Measurements from ENCODE around the gene MAGI2. TPM values are rescaled to one million over a fixed set of nuclear protein-coding genes. Genes with fewer than 3 reads are reported as not detected.

Gene MAGI2
- total RNA-seq, 1 experiment from 2014 or later: 14.3 TPM

DNA sequence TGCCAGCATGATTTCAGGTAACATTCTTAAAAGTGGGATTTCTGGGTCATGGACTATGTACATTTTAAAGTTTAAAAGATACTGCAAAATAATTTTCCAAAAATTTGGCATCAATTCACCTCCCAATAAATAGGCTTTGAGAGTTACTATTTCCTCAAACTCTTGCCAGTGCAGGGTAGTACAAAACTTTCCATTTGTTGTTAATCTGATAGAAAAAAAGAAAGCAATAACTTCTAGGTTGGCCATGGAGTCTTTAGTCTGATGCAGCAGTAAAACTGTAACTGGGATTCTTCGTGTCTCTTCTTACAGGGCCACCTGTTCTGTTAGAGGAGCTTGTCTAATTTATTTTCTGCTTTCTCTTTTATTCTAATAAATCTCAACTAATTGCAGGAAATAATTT lies 241.1 kb downstream of the MAGI2 start:
- Histone ChIP-seq H4K5ac (ENCODE audit: insufficient read length, low read depth, low read length) (no peak overlapping the region), H2BK20ac (ENCODE audit: low read depth, low read length, poor library complexity, severe bottlenecking) (no peak overlapping the region)
- DNase-seq: no peak

More for the DNA sequence above, 241.1 kb downstream of the MAGI2 start:
- H3K27me3 Mint-ChIP-seq (ENCODE audit: low read depth): no peaks in the 10 kb centered on the region; the same call in 1 of the 2 replicates
- peaks cover 3 to 5% of the 10 kb centered on the region in 2 experiments; a peak in 2 of 4 replicates for H3K4me1 Mint-ChIP-seq
- no peak overlapping the region for H3K27ac Mint-ChIP-seq
- Histone ChIP-seq H3K9me3 (ENCODE audit: control insufficient read depth, low read depth, low read length) (no peaks in the 10 kb centered on the region), H2AFZ (ENCODE audit: low read length) (no peak overlapping the region), H3K9ac (ENCODE audit: extremely low read depth, insufficient read length, low read length) (no peak overlapping the region), H2BK5ac (ENCODE audit: insufficient read length, low read length) (no peak overlapping the region), H2BK120ac (ENCODE audit: low read depth, low read length, poor library complexity, severe bottlenecking) (no peak overlapping the region), H2AK5ac (ENCODE audit: insufficient read length, low read length) (no peak overlapping the region), H4K91ac (ENCODE audit: insufficient read length, low read depth, low read length) (no peak overlapping the region), H4K8ac (replicated peaks; ENCODE audit: insufficient read length, low read depth, low read length) (no peak overlapping the region), H3K4me2 (ENCODE audit: insufficient read depth, insufficient read length, low read length) (no peak overlapping the region), H3K79me2 (ENCODE audit: insufficient read depth, low read length) (no peaks in the 10 kb centered on the region), H3K4me1 (ENCODE audit: insufficient read depth, low read length) (no peaks in the 10 kb centered on the region), H3K14ac (ENCODE audit: insufficient read depth, low read length) (no peak overlapping the region), H3K27ac (ENCODE audit: insufficient read length, low read depth, low read length) (no peak overlapping the region), H3K27me3 (ENCODE audit: insufficient read depth, low read length) (no peaks in the 10 kb centered on the region), H3K79me1 (ENCODE audit: insufficient read depth, low read depth, low read length, poor library complexity, severe bottlenecking) (no peaks in the 10 kb centered on the region), H3K56ac (ENCODE audit: insufficient read length, low read depth, low read length) (no peak overlapping the region), H3T11ph (ENCODE audit: low read length) (no peak overlapping the region), H3K23ac (ENCODE audit: insufficient read length, low read depth, low read length) (no peak overlapping the region), H3K23me2 (ENCODE audit: insufficient read length, low read depth, low read length, poor library complexity, severe bottlenecking) (no peaks in the 10 kb centered on the region), H2BK15ac (ENCODE audit: low read depth, low read length) (no peak overlapping the region), H3K18ac (ENCODE audit: insufficient read length, low read depth, low read length) (no peak overlapping the region), H3K4ac (ENCODE audit: low read depth, low read length) (no peak overlapping the region), H4K20me1 (ENCODE audit: control insufficient read depth, insufficient read depth, insufficient read length) (no peaks in the 10 kb centered on the region), H2BK12ac (ENCODE audit: insufficient read length, low read depth, low read length) (no peak overlapping the region)
- H3K9me3 Mint-ChIP-seq: no peaks in the 10 kb centered on the region
- TF ChIP-seq, protein P1, sequence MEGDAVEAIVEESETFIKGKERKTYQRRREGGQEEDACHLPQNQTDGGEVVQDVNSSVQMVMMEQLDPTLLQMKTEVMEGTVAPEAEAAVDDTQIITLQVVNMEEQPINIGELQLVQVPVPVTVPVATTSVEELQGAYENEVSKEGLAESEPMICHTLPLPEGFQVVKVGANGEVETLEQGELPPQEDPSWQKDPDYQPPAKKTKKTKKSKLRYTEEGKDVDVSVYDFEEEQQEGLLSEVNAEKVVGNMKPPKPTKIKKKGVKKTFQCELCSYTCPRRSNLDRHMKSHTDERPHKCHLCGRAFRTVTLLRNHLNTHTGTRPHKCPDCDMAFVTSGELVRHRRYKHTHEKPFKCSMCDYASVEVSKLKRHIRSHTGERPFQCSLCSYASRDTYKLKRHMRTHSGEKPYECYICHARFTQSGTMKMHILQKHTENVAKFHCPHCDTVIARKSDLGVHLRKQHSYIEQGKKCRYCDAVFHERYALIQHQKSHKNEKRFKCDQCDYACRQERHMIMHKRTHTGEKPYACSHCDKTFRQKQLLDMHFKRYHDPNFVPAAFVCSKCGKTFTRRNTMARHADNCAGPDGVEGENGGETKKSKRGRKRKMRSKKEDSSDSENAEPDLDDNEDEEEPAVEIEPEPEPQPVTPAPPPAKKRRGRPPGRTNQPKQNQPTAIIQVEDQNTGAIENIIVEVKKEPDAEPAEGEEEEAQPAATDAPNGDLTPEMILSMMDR (conservative IDR thresholded peaks at IDR 0.05): no peak
- WGBS (ENCODE audit: extremely low coverage, insufficient read length, low lambda C conversion rate): no CpG with 5 or more reads among the region's 1 CpG
- H3K36me3 Mint-ChIP-seq (ENCODE audit: insufficient read depth in 1 of 3, low read depth in 3 of 3): no peaks in the 10 kb centered on the region
- no peak overlapping the region for H3K4me3 Mint-ChIP-seq
